ENCODE measurements around the gene PDE1A. TPM values are rescaled to one million over a fixed set of nuclear protein-coding genes. Genes with fewer than 3 reads are reported as not detected.
"Not testable (repeated sequence)": the region's sequence is repeated elsewhere in the genome, so short reads cannot be mapped to it uniquely, and the experiment has no call there.

Gene PDE1A
- polyA plus RNA-seq, 10 donors = 10.4 to 22.1 (median 14.2) TPM

GRCh38 chr2:182280118-182280517 lies 146.7 kb downstream of the PDE1A start:
- peak; percentile 50 to 86 (median 72) for DNase-seq

GRCh38 chr2:182276662-182277061 lies 150.2 kb downstream of the PDE1A start:
- DNase-seq = not testable (repeated sequence)

GRCh38 chr2:182267971-182268370 lies 158.9 kb downstream of the PDE1A start:
- DNase-seq = no peak

GRCh38 chr2:182266909-182267308 lies 159.9 kb downstream of the PDE1A start:
- DNase-seq = no peak

- DNase-seq = no peak
Observed at GRCh38 chr2:182265718-182266117, 161.1 kb downstream of the PDE1A start.

GRCh38 chr2:182261860-182262387 lies 164.9 kb downstream of the PDE1A start:
- DNase-seq = no peak

GRCh38 chr2:182259629-182260150 lies 167.1 kb downstream of the PDE1A start:
- DNase-seq = peak in 1 of 3 donors; percentile 48

GRCh38 chr2:182252534-182252933 lies 174.3 kb downstream of the PDE1A start:
- DNase-seq = no peak

GRCh38 chr2:182248898-182249297 lies 177.9 kb downstream of the PDE1A start:
- DNase-seq = no peak

GRCh38 chr2:182248362-182248761 lies 178.5 kb downstream of the PDE1A start:
- peak in 1 of 3 donors; percentile 35 for DNase-seq

- no peak for DNase-seq
Observed at GRCh38 chr2:182247831-182248230, 179.0 kb downstream of the PDE1A start.

- no peak for DNase-seq
Observed at GRCh38 chr2:182245963-182246362, 180.9 kb downstream of the PDE1A start.

- no peak for DNase-seq
Observed at GRCh38 chr2:182242609-182243008, 184.2 kb downstream of the PDE1A start.

GRCh38 chr2:182241936-182242335 lies 184.9 kb downstream of the PDE1A start:
- no peak for DNase-seq

GRCh38 chr2:182240862-182241371 lies 185.9 kb downstream of the PDE1A start:
- DNase-seq = peak in 1 of 3 donors; percentile 24

- no peak for DNase-seq
Observed at GRCh38 chr2:182230561-182230960, 196.3 kb downstream of the PDE1A start.

GRCh38 chr2:182229297-182229696 lies 197.5 kb downstream of the PDE1A start:
- DNase-seq = no peak

GRCh38 chr2:182228741-182229140 lies 198.1 kb downstream of the PDE1A start:
- no peak for DNase-seq

- DNase-seq = no peak
Observed at GRCh38 chr2:182228073-182228473, 198.8 kb downstream of the PDE1A start.

- no peak for DNase-seq
Observed at GRCh38 chr2:182226807-182227206, 200.0 kb downstream of the PDE1A start.

GRCh38 chr2:182224669-182225068 lies 202.2 kb downstream of the PDE1A start:
- DNase-seq = no peak

- DNase-seq = no peak
Observed at GRCh38 chr2:182220998-182221397, 205.8 kb downstream of the PDE1A start.

- DNase-seq = no peak
Observed at GRCh38 chr2:182220335-182220734, 206.5 kb downstream of the PDE1A start.

- DNase-seq = no peak
Observed at GRCh38 chr2:182210669-182211068, 216.2 kb downstream of the PDE1A start.

Measured in muscle of back (tissue), 11 donors.